HG02973 (cell line): ENCODE data around the gene ZNF547.

Experiments
- ATAC-seq: cut with Tn5 transposase; IDR thresholded peaks from one replicate; pipeline ENCODE4 v1.9.1; 2021; ENCODE audit warnings: moderate library complexity; ENCODE audit not compliant: unreplicated experiment

Gene ZNF547

DNA sequence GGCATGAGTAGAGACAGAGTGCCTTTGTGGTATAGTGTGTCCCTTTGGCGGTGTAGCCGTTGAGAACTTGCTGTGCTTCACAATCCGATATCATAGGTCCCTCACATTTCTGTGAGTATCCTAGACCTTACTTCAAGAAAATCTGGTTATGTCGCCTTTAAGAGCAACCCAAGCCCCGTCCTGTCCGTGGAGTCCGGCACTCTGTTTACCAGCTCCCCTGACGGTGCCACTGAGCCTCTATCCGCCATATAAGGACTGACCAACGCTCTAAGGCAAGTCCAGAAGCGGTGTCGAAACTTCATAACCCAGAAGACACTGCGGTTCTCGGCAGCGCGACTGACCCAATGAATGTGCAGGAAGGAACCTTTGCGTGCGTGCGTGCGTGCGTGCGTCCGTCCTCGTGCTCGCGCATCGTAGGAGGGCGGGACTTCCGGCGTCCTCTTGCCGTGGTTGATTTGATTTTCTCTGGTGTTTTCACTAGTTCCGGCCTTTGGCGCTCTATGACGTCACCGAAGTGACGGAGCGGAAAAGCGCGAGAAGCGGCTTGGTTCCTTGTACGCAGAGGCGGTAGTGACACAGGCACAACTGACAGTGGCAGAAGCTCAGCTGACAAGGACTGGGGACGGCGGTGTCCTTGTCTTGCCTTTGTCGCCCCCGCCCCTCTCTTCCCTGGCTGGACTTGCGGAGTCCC lies at the start of gene ZNF547, which contains the start of gene TRAPPC2B:
Gene ZNF547 (plus strand): TSS at position 555 of the 691 bp plus-strand sequence. CDS start 5,005 bp downstream, outside the sequence.
Gene TRAPPC2B (plus strand): TSS at position 555 of the 691 bp plus-strand sequence. CDS start 1,283 bp downstream, outside the sequence.
- peak; percentile 92 for ATAC-seq

DNA sequence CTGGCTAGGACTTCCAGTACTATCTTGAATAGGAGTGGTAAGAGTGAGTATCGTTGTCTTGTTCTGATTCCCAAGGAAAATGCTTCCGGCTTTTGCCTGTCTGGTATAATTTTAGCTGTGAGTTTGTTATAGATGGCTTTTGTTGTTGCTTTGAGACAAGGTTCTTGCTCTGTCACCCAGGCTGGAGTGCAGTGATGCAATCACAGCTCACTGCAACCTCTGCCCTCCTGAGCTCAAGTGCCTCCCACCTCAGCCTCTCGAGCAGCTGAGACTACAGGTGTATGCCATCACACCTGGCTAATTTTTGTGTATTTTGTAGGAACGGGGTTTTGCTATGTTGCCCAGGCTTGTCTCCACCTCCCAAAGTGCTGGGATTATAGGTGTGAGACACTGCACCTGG lies 49.2 kb upstream of the ZNF547 start:
- ATAC-seq: no peak

DNA sequence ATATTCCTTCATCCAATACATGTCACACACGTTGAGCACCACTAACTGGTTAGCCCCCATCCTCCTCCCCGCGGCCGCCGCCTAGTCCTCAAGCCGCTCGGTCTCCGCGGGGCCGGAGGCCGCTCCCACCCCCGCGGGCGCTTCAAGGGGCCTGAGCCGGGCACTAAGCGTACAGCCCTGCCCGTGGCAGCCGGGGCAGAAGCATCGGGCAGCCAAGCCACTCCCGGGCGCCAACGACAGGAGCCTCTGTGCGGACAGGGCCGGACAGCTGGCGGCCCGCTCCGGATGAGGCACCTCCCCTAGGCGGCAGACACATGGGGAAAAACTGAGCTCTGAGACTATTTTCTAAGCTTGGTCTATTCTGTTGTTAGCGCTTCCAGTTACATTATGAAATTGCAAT lies 45.8 kb upstream of the ZNF547 start:
- no peak for ATAC-seq

DNA sequence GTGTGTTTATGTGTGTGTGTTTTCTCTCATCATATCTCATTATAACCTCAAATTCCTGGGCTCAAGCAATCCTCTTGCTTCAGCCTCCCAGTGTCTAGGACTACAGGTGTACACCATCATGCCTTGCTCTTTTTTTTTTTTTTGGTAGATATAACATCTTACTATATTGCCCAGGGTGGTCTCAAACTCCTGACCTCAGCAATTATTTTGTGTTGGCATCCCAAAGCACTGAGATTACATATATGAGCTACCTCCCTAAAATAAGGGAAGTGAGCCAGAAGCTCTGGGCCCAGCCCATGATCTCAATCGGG lies 43.5 kb upstream of the ZNF547 start:
- no peak for ATAC-seq

DNA sequence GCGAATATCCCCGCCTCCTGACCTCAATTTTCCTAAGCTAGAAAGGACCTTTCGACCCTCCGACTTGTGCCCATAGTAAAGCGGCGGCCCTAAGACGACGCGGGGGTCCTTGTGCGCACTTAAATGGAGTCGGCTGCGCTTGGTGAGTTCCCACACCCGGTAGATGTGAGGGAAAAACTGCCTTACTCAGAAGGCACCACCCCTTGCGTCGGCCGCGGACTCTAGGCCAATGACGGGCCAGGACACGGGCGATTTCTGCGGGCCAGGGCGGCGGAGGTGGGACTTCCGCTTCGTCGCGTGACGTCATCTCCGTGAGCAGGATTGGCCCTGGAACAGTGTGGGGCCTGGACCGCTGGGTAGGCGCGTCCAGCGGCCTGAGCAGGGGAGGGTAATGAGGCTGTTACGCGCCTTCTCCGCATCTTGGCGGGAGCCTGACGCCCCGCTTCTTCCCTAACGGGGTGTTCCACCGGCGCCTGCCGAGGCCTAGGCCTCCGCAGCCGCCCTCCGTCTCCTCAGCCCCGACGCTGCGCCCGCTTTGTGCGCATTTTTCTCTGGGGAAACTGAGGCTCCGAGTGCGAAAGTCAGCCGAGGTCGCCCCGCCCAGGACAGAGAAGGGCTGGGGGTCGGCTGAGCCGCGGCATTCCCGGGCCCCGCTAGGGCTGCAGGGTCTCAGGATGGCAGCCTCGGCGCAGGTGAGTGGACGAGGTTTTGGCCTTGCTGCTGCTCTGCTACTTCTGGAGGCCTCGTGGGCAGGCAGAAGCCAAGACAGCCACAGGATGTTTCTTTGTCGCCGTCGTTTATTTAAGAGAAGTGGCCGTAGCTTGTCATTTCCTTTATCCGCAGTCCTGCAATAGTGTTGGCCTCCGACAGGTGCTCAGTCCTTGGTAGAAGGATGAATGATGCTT lies 42.9 kb upstream of the ZNF547 start, which contains the start of gene ZNF543:
Gene ZNF543 (plus strand): TSS at position 293 of the 905 bp plus-strand sequence. CDS start 382 bp downstream, at position 675.
- peak; percentile 95 for ATAC-seq

DNA sequence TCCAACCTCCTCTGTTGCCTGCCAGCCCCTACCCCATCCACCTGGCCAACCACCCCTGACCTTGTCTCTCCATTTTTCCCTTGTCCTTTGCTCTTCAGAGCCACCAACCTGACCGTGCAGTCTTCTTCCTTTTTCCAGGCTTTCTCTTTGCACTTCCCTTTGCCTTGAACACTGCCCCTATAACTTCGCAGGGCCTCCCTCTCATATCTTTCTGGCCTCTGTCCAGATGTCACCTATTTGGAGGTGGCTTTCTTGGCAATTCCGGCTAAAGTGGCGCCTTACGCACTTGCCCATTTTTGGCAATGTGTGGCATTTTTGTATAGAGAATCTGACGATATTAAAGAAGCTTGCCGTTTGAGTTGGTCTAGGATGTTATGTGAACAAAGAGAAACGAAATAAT lies 42.2 kb upstream of the ZNF547 start:
- ATAC-seq: no peak

DNA sequence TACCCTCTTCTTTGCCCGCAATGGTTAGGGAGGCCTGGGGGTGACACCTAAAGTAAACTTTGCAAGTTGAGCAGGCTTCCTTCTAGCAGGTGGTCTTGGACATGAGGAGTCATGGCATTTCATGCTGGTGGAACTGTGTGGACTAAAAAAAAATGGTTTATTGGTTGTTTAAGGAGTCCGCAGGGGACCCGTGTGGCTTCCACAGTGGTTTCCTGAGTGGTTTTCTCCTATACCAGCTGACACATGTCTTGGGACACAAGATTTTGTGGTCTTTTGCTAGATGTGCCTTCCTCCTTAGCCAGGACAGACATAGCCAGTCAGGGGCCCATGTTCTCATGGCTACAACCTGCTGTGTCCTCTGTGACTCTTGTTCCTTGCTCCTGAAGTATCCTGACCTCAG lies 41.6 kb upstream of the ZNF547 start:
- ATAC-seq: no peak

DNA sequence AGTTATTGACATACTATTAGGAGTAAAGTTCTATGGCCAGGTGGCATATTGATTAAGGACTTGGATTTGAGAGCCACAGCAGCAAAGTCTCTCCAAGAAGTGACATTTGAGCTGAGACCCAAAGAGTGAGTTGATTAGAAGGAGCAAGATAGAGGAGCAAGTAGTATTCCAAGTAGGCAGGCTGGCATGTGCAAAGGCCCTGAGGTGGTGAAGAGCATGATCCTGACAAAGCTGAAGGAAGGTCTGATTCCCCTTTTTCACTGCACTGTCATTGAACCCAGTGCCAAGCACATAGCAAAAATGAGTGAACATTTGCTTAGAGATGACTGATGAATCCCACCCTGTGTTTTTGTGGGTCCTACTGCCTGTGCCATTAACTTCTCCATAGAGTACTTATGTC lies 38.4 kb upstream of the ZNF547 start:
- no peak for ATAC-seq

DNA sequence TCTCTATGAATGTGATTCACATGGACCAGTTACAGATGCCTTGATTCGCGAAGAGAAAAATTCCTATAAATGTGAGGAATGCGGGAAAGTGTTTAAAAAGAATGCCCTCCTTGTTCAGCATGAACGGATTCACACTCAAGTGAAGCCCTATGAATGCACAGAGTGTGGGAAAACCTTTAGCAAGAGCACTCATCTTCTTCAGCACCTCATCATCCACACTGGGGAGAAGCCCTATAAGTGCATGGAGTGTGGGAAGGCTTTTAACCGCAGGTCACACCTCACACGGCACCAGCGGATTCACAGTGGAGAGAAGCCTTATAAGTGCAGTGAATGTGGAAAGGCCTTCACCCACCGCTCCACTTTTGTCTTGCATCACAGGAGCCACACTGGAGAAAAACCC lies 35.4 kb upstream of the ZNF547 start:
- no peak for ATAC-seq

DNA sequence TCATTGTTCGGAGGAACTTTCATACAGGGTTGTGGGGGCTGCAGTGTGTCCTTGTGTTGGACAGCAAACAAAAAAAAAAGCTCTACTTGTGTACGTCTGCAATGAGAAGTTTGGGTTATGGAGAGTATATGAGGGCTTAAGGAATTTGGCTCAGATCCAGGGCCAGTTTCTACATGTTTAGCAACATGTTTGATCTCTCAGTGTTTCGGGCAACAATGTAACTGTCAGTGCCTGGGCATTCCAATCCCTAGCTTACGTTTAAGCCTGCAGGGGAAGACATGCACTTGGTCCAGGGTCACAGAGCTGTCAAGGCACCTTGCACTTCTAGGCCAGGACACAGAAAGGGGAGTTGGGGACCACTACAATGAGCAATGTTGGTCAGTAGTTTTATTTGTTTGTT lies 29.2 kb upstream of the ZNF547 start:
- ATAC-seq: no peak

DNA sequence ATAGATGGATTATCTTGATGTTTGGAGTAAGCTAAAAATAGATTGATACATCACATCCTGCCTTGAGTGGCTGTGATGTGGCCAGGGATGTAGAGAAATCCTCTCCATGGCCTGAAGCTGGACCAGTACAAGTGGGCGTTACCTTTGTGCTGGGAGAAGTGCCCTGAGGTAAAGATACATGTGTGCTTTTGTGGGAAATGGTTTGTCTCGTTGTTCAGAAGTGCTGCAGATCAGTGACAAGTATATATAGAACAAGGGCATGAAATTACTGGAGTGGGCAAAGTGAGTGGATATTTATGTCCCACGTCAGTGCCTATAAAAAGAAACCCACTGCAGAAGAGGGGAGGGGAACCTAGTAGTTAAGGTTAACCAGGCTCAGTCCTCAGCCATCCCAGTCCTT lies 24.5 kb upstream of the ZNF547 start:
- ATAC-seq: no peak

DNA sequence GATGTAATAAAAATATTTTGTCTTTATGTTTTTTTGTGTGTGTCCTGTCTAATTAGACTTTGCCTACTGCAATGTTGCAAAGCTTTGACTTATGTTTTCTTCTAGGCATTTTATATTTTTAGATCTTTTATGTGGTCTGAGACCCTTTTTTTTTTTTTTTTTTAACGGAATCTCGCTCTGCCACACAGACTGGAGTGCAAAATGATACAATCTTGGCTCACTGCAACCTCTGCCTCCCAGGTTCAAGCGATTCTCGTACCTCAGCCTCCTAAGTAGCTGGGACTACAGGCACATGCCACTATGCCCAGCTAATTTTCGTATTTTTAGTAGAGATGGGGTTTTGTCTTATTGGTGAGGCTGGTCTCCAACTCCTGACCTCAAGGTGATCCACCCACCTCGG lies 20.8 kb upstream of the ZNF547 start:
- no peak for ATAC-seq

DNA sequence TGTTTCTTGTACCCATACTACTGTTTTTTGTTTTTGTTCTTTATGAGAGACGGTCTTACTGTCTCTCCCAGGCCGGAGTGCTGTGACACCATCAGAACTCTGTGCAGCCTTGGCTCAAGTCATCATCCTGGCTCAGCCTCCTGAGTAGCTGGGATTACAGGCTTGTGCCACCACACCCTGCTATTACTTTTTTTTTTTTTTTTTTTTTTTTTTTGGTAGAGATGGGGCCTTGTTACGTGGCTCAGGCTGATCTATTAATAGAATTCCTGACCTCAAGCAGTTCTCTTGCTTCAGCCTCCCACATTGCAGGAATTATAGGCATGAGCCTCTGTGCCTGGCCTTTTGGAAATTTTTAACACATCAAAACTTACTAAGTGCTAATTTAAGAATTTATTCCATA lies 15.2 kb upstream of the ZNF547 start:
- ATAC-seq: no peak

DNA sequence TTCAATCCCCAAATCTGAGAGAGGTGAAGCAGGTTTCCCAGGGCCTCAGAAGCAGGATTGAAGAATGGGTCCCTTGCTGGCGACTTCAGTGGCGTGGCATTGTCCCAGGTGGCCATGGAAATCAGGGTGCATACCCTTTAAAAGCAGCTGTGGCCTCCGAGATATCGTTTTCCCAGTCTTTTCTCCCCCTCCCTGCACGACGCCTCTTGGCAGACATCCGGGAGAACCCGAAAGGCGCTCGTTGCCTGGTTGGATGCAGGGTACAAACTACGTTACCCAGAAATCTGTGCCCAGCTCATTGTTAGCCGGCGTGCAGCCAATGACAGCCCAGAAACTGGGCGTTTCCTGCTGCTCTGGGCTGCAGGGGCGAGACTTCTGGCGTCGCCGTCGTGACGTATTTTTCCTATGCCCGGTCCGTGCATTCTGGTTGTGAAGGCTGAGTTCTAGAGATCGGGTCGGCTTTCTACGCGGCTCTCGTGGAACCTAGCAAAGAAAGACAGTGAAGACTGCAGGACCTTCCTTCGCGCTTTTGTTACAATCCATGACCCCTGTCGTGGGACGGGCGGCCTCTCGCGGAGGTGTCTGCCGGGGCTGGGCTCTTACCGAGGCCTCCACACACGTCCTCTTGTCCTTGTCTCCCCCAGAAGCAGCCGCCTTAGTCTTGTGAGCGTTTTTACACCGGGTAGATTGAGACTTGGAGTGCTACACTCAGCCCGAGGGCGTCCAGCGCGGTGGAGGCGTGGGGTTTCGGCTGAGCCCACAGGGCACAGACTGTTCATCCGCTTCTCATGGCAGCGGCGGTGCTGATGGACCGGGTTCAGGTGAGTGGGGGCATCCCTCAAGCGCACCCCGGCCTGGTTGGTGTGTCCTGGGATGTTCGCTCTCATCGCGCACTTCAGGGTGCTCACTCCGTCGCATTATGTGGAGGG lies 12.2 kb upstream of the ZNF547 start, which contains the start of gene ZNF304:
Gene ZNF304 (plus strand): TSS at position 395 of the 929 bp plus-strand sequence. CDS start 394 bp downstream, at position 789.
- peak; percentile 96 for ATAC-seq

DNA sequence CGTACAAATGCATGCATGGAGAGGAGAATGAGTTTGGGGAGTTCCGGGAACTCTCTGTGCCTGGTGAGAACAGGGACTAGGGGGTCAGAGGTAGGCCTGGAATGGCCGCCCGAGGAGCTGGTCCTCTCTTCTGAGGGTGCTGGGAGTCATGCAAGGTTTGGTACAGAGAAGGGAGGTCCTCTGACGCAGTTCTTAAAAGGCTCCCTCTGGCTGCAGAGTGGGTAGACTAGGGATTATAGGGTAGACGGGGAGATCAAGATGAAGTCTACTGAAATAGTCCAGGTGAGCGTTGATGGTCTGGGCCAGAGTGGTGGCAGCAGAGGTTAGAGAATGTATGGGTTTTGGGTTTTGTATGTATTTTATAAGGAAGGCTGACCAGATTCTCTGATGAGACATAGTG lies 11.5 kb upstream of the ZNF547 start:
- ATAC-seq: peak; percentile 2

DNA sequence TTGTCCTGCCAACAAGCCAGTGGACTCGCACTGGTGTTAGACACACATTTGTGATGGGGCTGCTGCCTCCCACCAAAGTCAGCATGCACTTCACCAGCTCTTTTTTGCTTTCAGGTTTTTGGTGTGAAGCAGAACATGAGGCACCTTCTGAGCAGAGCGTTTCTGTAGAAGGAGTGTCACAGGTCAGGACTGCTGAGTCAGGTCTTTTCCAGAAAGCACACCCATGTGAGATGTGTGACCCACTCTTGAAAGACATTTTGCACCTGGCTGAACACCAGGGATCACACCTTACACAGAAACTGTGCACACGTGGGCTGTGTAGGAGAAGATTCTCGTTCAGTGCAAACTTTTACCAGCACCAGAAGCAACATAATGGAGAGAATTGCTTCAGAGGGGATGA lies 7.4 kb upstream of the ZNF547 start:
- ATAC-seq: no peak

DNA sequence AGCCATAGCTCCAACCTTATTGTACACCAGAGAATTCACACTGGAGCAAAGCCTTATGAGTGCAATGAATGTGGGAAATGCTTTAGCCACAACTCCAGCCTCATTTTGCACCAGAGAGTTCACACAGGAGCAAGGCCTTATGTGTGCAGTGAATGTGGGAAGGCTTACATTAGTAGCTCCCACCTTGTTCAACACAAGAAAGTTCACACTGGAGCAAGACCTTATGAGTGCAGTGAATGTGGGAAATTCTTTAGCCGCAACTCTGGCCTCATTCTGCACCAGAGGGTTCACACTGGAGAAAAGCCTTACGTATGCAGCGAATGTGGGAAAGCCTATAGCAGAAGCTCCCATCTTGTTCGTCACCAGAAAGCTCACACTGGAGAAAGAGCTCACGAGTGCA lies 5.9 kb upstream of the ZNF547 start:
- ATAC-seq: no peak

DNA sequence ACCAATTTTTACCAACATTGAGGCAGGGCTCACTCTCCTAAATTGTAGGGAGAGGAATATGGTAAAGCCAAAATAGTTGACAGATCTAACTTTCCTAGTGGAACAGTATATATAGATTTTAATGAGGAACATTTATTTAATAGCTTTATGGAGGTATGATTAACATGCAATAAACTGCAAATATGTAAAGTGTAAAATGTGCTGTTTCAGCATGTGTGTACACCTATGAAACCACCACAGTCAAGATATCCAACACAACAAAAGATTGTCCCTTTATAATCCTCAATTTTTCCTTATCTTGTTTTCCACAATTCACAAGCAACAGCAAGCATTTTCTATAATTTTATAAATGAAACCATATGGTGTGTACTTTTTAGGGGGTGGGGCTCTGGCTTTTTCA lies 4.1 kb upstream of the ZNF547 start:
- ATAC-seq: no peak

DNA sequence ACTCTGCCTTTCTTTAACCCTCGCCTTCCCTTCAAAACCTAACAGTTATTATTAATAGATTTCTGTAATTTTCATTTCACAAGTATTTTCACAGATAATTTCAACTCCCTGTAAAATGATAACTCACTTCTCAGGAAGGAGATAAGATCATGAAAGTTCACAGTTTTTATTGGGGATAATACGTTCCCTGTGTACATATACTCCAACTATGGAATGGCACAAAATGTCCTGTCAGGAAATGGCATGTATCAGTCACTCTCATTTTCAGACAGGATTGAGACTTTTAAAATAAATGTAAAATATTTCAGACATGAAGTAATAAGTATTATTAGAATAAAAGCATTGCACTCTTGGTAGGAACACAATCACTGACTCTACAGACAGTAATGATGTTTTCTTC lies 932 bp upstream of the ZNF547 start:
- ATAC-seq: no peak

DNA sequence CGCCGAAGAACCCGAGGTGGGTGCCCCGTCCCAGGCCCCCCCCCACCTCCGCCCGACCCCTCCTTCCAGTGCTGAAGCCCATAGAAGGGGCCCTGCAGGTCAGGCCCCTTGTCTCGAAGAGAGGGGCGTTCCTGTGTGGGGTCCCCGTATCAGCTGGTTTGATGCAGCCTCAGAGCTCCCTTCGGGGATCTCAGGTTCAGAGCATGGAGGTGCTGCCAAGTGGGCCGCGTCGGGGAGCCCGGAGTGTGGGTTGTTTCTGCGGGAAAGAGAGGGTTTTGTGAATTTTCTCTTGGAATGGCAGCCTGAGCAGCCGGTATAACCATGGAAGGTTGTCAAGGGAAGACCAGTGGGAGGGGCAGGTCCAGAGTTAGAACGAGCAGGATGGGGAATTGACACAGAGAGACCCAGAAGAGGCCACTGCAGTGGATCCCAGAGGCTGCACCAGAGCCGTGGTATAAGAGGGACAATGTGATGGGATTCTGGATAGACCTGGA lies 384 bp downstream of the ZNF547 start:
- ATAC-seq: peak; percentile 21

DNA sequence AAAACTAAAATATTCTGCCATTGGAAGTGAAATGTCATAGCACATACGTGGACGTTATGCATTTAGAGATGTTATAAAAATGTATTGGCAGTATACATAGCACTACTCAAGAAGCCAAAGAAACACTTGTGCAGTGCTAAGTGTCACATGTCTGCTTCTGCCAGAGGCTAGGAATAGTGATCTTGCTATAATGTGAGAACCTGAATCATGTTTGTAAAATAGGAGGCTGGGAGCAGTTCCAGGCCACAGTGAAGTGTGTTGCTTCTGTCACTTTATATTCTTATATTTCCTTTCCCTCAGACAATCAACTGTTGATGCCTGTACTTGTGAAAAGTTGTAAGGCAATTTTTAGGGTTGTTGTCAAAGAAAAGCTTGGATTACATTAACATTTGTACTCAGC lies 3.4 kb downstream of the ZNF547 start:
- no peak for ATAC-seq
